ENCODE measurements around the gene GPR155.

Gene GPR155

GRCh38 chr2:174529916-174530315 lies 43.1 kb upstream of the GPR155 start:
- 95% methylated on average over 4 of the region's 4 CpGs for WGBS
- H3K18ac ChIP-seq (ENCODE audit: low read depth in 1 of 2, low read length in 2 of 2) = no peak overlapping the region
- no peak for DNase-seq
- no peak overlapping the region for H2BK12ac ChIP-seq (ENCODE audit: low read length in 2 of 2)
- no peak overlapping the region for H3K4me3 ChIP-seq (ENCODE audit: insufficient read depth in 1 of 2, low read depth in 1 of 2, low read length in 2 of 2)
- H3K27ac ChIP-seq (ENCODE audit: low read length, poor library complexity, severe bottlenecking) = no peak overlapping the region
- no peak overlapping the region for H3K4me2 ChIP-seq (ENCODE audit: low read length, poor library complexity, severe bottlenecking)
- no peaks in the 10 kb centered on the region for H3K4me1 ChIP-seq (ENCODE audit: control insufficient read depth, insufficient read depth, low read depth, low read length)
- H3K9ac ChIP-seq (ENCODE audit: low read length) = no peak overlapping the region
- no peak overlapping the region for H3K14ac ChIP-seq (ENCODE audit: low read length in 2 of 2)
- no peak overlapping the region for H3K4ac ChIP-seq (ENCODE audit: low read depth in 1 of 2, low read length in 2 of 2)
- H2BK5ac ChIP-seq (ENCODE audit: low read depth, low read length, poor library complexity, severe bottlenecking) = no peak overlapping the region
- H4K91ac ChIP-seq (ENCODE audit: low read length) = no peak overlapping the region
- no peak overlapping the region for H2BK120ac ChIP-seq (ENCODE audit: low read depth, low read length)
- no peak overlapping the region for H2AFZ ChIP-seq (ENCODE audit: low read depth, low read length)
- H2AK5ac ChIP-seq (ENCODE audit: low read length, severe bottlenecking) = no peak overlapping the region
- no peaks in the 10 kb centered on the region for H3K79me1 ChIP-seq (replicated peaks; ENCODE audit: low read length, poor library complexity, severe bottlenecking)
- H3K23ac ChIP-seq (ENCODE audit: low read length in 2 of 2) = no peak overlapping the region
- no peak overlapping the region for H2BK15ac ChIP-seq (ENCODE audit: low read depth, poor library complexity, severe bottlenecking)
- H4K8ac ChIP-seq (ENCODE audit: low read length) = no peak overlapping the region
- H3K9me3 ChIP-seq (ENCODE audit: control insufficient read depth, low read length) = peaks cover 7% of the 10 kb centered on the region
- H3K36me3 ChIP-seq (ENCODE audit: control insufficient read depth in 1 of 2, insufficient read depth in 2 of 2, low read depth in 1 of 2, low read length in 2 of 2) = no peaks in the 10 kb centered on the region
- H3K27me3 ChIP-seq (ENCODE audit: control insufficient read depth in 1 of 2, insufficient read depth in 1 of 2, low read length in 2 of 2) = peaks cover 2 to 7% of the 10 kb centered on the region in 2 experiments

GRCh38 chr2:174527959-174528358 lies 41.1 kb upstream of the GPR155 start:
- no peak overlapping the region for H3K9ac ChIP-seq (ENCODE audit: low read length)
- H3K4me1 ChIP-seq (ENCODE audit: control insufficient read depth, insufficient read depth, low read depth, low read length) = no peaks in the 10 kb centered on the region
- no peak overlapping the region for H2BK15ac ChIP-seq (ENCODE audit: low read depth, poor library complexity, severe bottlenecking)
- 100% methylated on average over 1 of the region's 3 CpGs for WGBS
- H2BK5ac ChIP-seq (ENCODE audit: low read depth, low read length, poor library complexity, severe bottlenecking) = no peak overlapping the region
- H3K79me1 ChIP-seq (replicated peaks; ENCODE audit: low read length, poor library complexity, severe bottlenecking) = no peaks in the 10 kb centered on the region
- no peaks in the 10 kb centered on the region for H3K36me3 ChIP-seq (ENCODE audit: control insufficient read depth in 1 of 2, insufficient read depth in 2 of 2, low read depth in 1 of 2, low read length in 2 of 2)
- H3K4ac ChIP-seq (ENCODE audit: low read depth in 1 of 2, low read length in 2 of 2) = no peak overlapping the region
- peaks cover 7% of the 10 kb centered on the region for H3K9me3 ChIP-seq (ENCODE audit: control insufficient read depth, low read length)
- no peak overlapping the region for H3K18ac ChIP-seq (ENCODE audit: low read depth in 1 of 2, low read length in 2 of 2)
- no peak for DNase-seq
- H2BK120ac ChIP-seq (ENCODE audit: low read depth, low read length) = no peak overlapping the region
- no peak overlapping the region for H3K14ac ChIP-seq (ENCODE audit: low read length in 2 of 2)
- no peak overlapping the region for H4K8ac ChIP-seq (ENCODE audit: low read length)
- no peak overlapping the region for H2AFZ ChIP-seq (ENCODE audit: low read depth, low read length)
- no peak overlapping the region for H3K23ac ChIP-seq (ENCODE audit: low read length in 2 of 2)
- H4K91ac ChIP-seq (ENCODE audit: low read length) = no peak overlapping the region
- H3K4me2 ChIP-seq (ENCODE audit: low read length, poor library complexity, severe bottlenecking) = no peak overlapping the region
- no peak overlapping the region for H3K4me3 ChIP-seq (ENCODE audit: insufficient read depth in 1 of 2, low read depth in 1 of 2, low read length in 2 of 2)
- no peak overlapping the region for H2BK12ac ChIP-seq (ENCODE audit: low read length in 2 of 2)
- H3K27me3 ChIP-seq (ENCODE audit: control insufficient read depth in 1 of 2, insufficient read depth in 1 of 2, low read length in 2 of 2) = peaks cover 6 to 7% of the 10 kb centered on the region in 2 experiments
- H3K27ac ChIP-seq (ENCODE audit: low read length, poor library complexity, severe bottlenecking) = no peak overlapping the region
- no peak overlapping the region for H2AK5ac ChIP-seq (ENCODE audit: low read length, severe bottlenecking)

GRCh38 chr2:174527101-174527721 lies 40.4 kb upstream of the GPR155 start:
- Histone ChIP-seq H3K18ac (ENCODE audit: low read depth in 1 of 2, low read length in 2 of 2) (no peak overlapping the region), H3K9ac (ENCODE audit: low read length) (no peak overlapping the region), H3K27me3 (ENCODE audit: control insufficient read depth in 1 of 2, insufficient read depth in 1 of 2, low read length in 2 of 2) (peaks cover 6 to 7% of the 10 kb centered on the region in 2 experiments), H2BK5ac (ENCODE audit: low read depth, low read length, poor library complexity, severe bottlenecking) (no peak overlapping the region), H3K79me1 (replicated peaks; ENCODE audit: low read length, poor library complexity, severe bottlenecking) (no peaks in the 10 kb centered on the region), H2BK120ac (ENCODE audit: low read depth, low read length) (no peak overlapping the region), H2AFZ (ENCODE audit: low read depth, low read length) (no peak overlapping the region), H3K4ac (ENCODE audit: low read depth in 1 of 2, low read length in 2 of 2) (no peak overlapping the region), H2AK5ac (ENCODE audit: low read length, severe bottlenecking) (no peak overlapping the region), H4K91ac (ENCODE audit: low read length) (no peak overlapping the region), H4K8ac (ENCODE audit: low read length) (no peak overlapping the region), H3K23ac (ENCODE audit: low read length in 2 of 2) (no peak overlapping the region), H2BK12ac (ENCODE audit: low read length in 2 of 2) (no peak overlapping the region), H3K4me1 (ENCODE audit: control insufficient read depth, insufficient read depth, low read depth, low read length) (no peaks in the 10 kb centered on the region), H3K36me3 (ENCODE audit: control insufficient read depth in 1 of 2, insufficient read depth in 2 of 2, low read depth in 1 of 2, low read length in 2 of 2) (no peaks in the 10 kb centered on the region), H3K9me3 (ENCODE audit: control insufficient read depth, low read length) (peaks cover 7% of the 10 kb centered on the region), H3K27ac (ENCODE audit: low read length, poor library complexity, severe bottlenecking) (no peak overlapping the region), H3K4me3 (ENCODE audit: insufficient read depth in 1 of 2, low read depth in 1 of 2, low read length in 2 of 2) (no peak overlapping the region), H2BK15ac (ENCODE audit: low read depth, poor library complexity, severe bottlenecking) (no peak overlapping the region), H3K4me2 (ENCODE audit: low read length, poor library complexity, severe bottlenecking) (no peak overlapping the region), H3K14ac (ENCODE audit: low read length in 2 of 2) (no peak overlapping the region)
- 81% methylated on average over 3 of the region's 3 CpGs for WGBS
- no peak for DNase-seq

- Histone ChIP-seq H2AFZ (ENCODE audit: low read depth, low read length) (no peak overlapping the region), H2AK5ac (ENCODE audit: low read length, severe bottlenecking) (no peak overlapping the region), H3K9me3 (ENCODE audit: control insufficient read depth, low read length) (peaks cover 7% of the 10 kb centered on the region)
These were observed 37.7 kb upstream of the GPR155 start for GRCh38 chr2:174524527-174524926.

More at GRCh38 chr2:174524527-174524926, 37.7 kb upstream of the GPR155 start:
- Histone ChIP-seq H3K4me1 (ENCODE audit: control insufficient read depth, insufficient read depth, low read depth, low read length) (no peaks in the 10 kb centered on the region), H3K18ac (ENCODE audit: low read depth in 1 of 2, low read length in 2 of 2) (no peak overlapping the region), H3K9ac (ENCODE audit: low read length) (no peak overlapping the region), H2BK15ac (ENCODE audit: low read depth, poor library complexity, severe bottlenecking) (no peak overlapping the region), H3K4me2 (ENCODE audit: low read length, poor library complexity, severe bottlenecking) (no peak overlapping the region), H3K79me1 (replicated peaks; ENCODE audit: low read length, poor library complexity, severe bottlenecking) (no peaks in the 10 kb centered on the region), H4K8ac (ENCODE audit: low read length) (no peak overlapping the region), H3K23ac (ENCODE audit: low read length in 2 of 2) (no peak overlapping the region), H2BK5ac (ENCODE audit: low read depth, low read length, poor library complexity, severe bottlenecking) (no peak overlapping the region), H3K27ac (ENCODE audit: low read length, poor library complexity, severe bottlenecking) (no peak overlapping the region), H3K36me3 (ENCODE audit: control insufficient read depth in 1 of 2, insufficient read depth in 2 of 2, low read depth in 1 of 2, low read length in 2 of 2) (no peaks in the 10 kb centered on the region), H3K4ac (ENCODE audit: low read depth in 1 of 2, low read length in 2 of 2) (no peak overlapping the region), H3K14ac (ENCODE audit: low read length in 2 of 2) (no peak overlapping the region), H3K4me3 (ENCODE audit: insufficient read depth in 1 of 2, low read depth in 1 of 2, low read length in 2 of 2) (no peak overlapping the region), H2BK12ac (ENCODE audit: low read length in 2 of 2) (no peak overlapping the region), H2BK120ac (ENCODE audit: low read depth, low read length) (no peak overlapping the region), H3K27me3 (ENCODE audit: control insufficient read depth in 1 of 2, insufficient read depth in 1 of 2, low read length in 2 of 2) (peaks cover 13 to 25% of the 10 kb centered on the region in 2 experiments), H4K91ac (ENCODE audit: low read length) (no peak overlapping the region)
- WGBS = over 99% methylated on average over 2 of the region's 2 CpGs
- no peak for DNase-seq
